GM23338 (cell line): ENCODE results near the gene EYA2. TPM values are rescaled to one million over a fixed set of nuclear protein-coding genes. Genes with fewer than 3 reads are reported as not detected.

Source experiments
- ATAC-seq: fragments of 200-7000 bp; cut with Tn5 transposase; 3 replicates; pipeline ENCODE4 v1.9.1; 2020
- DNase-seq: peaks from one replicate; pipeline ENCODE4 v3.0.0-alpha.2; 2015; ENCODE audit warnings: low spot score
- H2AFZ ChIP-seq: fragments of 200-600 bp; sonication (generic); 2 replicates; pipeline ENCODE4 v1.8.0; 2016; ENCODE audit warnings: antibody characterized with exemption, mild to moderate bottlenecking, moderate library complexity
- H3F3A ChIP-seq: fragments of 200-600 bp; sonication (generic); replicated peaks from 2 replicates; pipeline ENCODE4 v1.8.0; 2017; ENCODE audit warnings: antibody characterized with exemption, mixed run types, low read depth
- H3K27ac ChIP-seq: fragments of 200-600 bp; sonication (generic); 2 replicates; pipeline ENCODE4 v1.6.1; 2016; ENCODE audit warnings: low read depth
- H3K27me3 ChIP-seq: fragments of 200-600 bp; sonication (generic); 2 replicates; pipeline ENCODE4 v1.8.0; 2016; ENCODE audit warnings: mild to moderate bottlenecking, mixed run types, moderate library complexity; ENCODE audit not compliant: insufficient read depth
- H3K36me3 ChIP-seq: fragments of 200-600 bp; sonication (generic); 2 replicates; pipeline ENCODE4 v1.8.0; 2016; ENCODE audit warnings: mild to moderate bottlenecking; ENCODE audit not compliant: insufficient read depth
- H3K4me1 ChIP-seq: fragments of 200-600 bp; sonication (generic); 2 replicates; pipeline ENCODE4 v1.8.0; 2016; ENCODE audit warnings: mild to moderate bottlenecking, moderate library complexity; ENCODE audit not compliant: insufficient read depth
- H3K4me2 ChIP-seq: fragments of 200-600 bp; sonication (generic); 2 replicates; pipeline ENCODE4 v1.7.1; 2017; ENCODE audit warnings: mixed run types
- H3K4me3 ChIP-seq: fragments of 200-600 bp; sonication (generic); 2 replicates; pipeline ENCODE4 v1.6.1; 2016; ENCODE audit warnings: mixed run types
- H3K79me2 ChIP-seq: fragments of 200-600 bp; sonication (generic); replicated peaks from 2 replicates; pipeline ENCODE4 v1.8.0; 2017; ENCODE audit warnings: mild to moderate bottlenecking; ENCODE audit not compliant: insufficient read depth
- H3K9me2 ChIP-seq: fragments of 200-600 bp; sonication (generic); 2 replicates; pipeline ENCODE4 v1.8.0; 2017; ENCODE audit not compliant: insufficient read depth
- H4K20me1 ChIP-seq: fragments of 200-600 bp; sonication (generic); replicated peaks from 2 replicates; pipeline ENCODE4 v1.8.0; 2017; ENCODE audit warnings: mild to moderate bottlenecking; ENCODE audit not compliant: insufficient read depth
- H3K27ac Mint-ChIP-seq: 2 replicates; pipeline ENCODE4 v1.8.0; 2020; ENCODE audit warnings: inconsistent platforms, mild to moderate bottlenecking, moderate library complexity, mixed read lengths
- H3K27me3 Mint-ChIP-seq: 3 replicates; pipeline ENCODE4 v1.8.0; 2022; ENCODE audit warnings: low read depth, mild to moderate bottlenecking, moderate library complexity, mixed read lengths, inconsistent platforms; ENCODE audit not compliant: insufficient read depth, poor library complexity
- H3K36me3 Mint-ChIP-seq: 3 replicates; pipeline ENCODE4 v1.8.0; 2021; ENCODE audit warnings: low read depth, mild to moderate bottlenecking, inconsistent platforms, moderate library complexity, mixed read lengths
- H3K4me1 Mint-ChIP-seq: 3 replicates; pipeline ENCODE4 v1.8.0; 2020; ENCODE audit warnings: mild to moderate bottlenecking, inconsistent platforms, mixed read lengths
- H3K4me3 Mint-ChIP-seq: 3 replicates; pipeline ENCODE4 v1.8.0; 2021; ENCODE audit warnings: moderate library complexity, mild to moderate bottlenecking, inconsistent platforms, mixed read lengths
- H3K9me3 Mint-ChIP-seq: 3 replicates; pipeline ENCODE4 v1.8.0; 2020; ENCODE audit warnings: moderate library complexity, mild to moderate bottlenecking, inconsistent platforms, mixed read lengths
- CTCF ChIP-seq, 2 experiments: fragments of 200-600 bp in 1 of 2; sonication (generic) in 1 of 2; conservative IDR thresholded peaks; 2 replicates each; pipeline versions ENCODE4 v1.5.1 to v1.6.1; 2016 to 2017; ENCODE audit warnings: antibody characterized with exemption in 2 of 2, low read depth in 2 of 2, mild to moderate bottlenecking in 2 of 2, moderate library complexity in 1 of 2
- ETS1 ChIP-seq: IDR thresholded peaks from 2 replicates; pipeline ENCODE4 v1.6.1; 2016; ENCODE audit warnings: antibody characterized with exemption
- EZH2 ChIP-seq: fragments of 200-600 bp; sonication (generic); IDR thresholded peaks from one replicate; pipeline ENCODE4 v1.8.0; 2017; ENCODE audit warnings: antibody characterized with exemption, mild to moderate bottlenecking, low read depth; ENCODE audit not compliant: unreplicated experiment
- EZH2phosphoT487 ChIP-seq: fragments of 200-600 bp; sonication (generic); IDR thresholded peaks from one replicate; pipeline ENCODE4 v1.8.1; 2018; ENCODE audit warnings: antibody characterized with exemption; ENCODE audit not compliant: unreplicated experiment
- JUNB ChIP-seq: IDR thresholded peaks from one replicate; pipeline ENCODE4 v1.6.1; 2016; ENCODE audit warnings: antibody characterized with exemption; ENCODE audit not compliant: unreplicated experiment
- POLR2AphosphoS5 ChIP-seq: IDR thresholded peaks from 2 replicates; pipeline ENCODE4 v1.6.1; 2016; ENCODE audit warnings: antibody characterized with exemption, low read depth
- STAT1 ChIP-seq: IDR thresholded peaks from one replicate; pipeline ENCODE4 v1.6.1; 2016; ENCODE audit warnings: antibody characterized with exemption; ENCODE audit not compliant: unreplicated experiment
- ZNF114 ChIP-seq: fragments of 250-450 bp; sonication (Bioruptor Pico); IDR thresholded peaks from 2 replicates; pipeline ENCODE4 v1.5.0; 2020; ENCODE audit warnings: mild to moderate bottlenecking, moderate library complexity
- ZNF331 ChIP-seq: fragments of 250-450 bp; sonication (Bioruptor Pico); IDR thresholded peaks from 2 replicates; pipeline ENCODE4 v1.5.0; 2020; ENCODE audit warnings: low read depth, mild to moderate bottlenecking, moderate library complexity
- polyA plus RNA-seq: library from polyadenylated mRNA; unstranded; fragments of >200 nt; fragmentation: Nextera tagmentation; extraction: Ambion mirVana; gene quantifications from 2 replicates; pipeline ENCODE4 v1.2.1, GENCODE V29; 2016
- total RNA-seq: library from RNA; depleted of rRNA; stranded (reverse); fragments of >200 nt; shearing (Covaris generic); gene quantifications from 2 replicates; pipeline ENCODE4 v1.2.3, GENCODE V29; 2014
- TF ChIP-seq, protein P1 (sequence below): fragments of 250-450 bp; sonication (Bioruptor Pico); IDR thresholded peaks from 2 replicates; pipeline ENCODE4 v1.5.0; 2020; ENCODE audit warnings: mild to moderate bottlenecking, moderate library complexity

EYA2 gene
- total and polyA plus RNA-seq, 2 experiments from 2014 or later: 0.50 to 0.56 TPM

GRCh38 chr20:47167846-47168245 lies 273.2 kb downstream of the EYA2 start:
- DNase-seq (peak; percentile 25), ATAC-seq (peak; percentile 60)
- no peak for TF ChIP-seq EZH2
- H3K36me3 ChIP-seq: no peaks in the 10 kb centered on the region
- H4K20me1 ChIP-seq: no peaks in the 10 kb centered on the region
- H3K27me3 Mint-ChIP-seq: no peaks in the 10 kb centered on the region
- H3K4me1 Mint-ChIP-seq: no peaks in the 10 kb centered on the region; the same call in 2 of the 3 replicates
- H2AFZ ChIP-seq: peak overlapping the region; percentile 76
- H3K79me2 ChIP-seq: no peaks in the 10 kb centered on the region
- peaks cover 3% of the 10 kb centered on the region; the same call in 2 of the 3 replicates for H3K9me3 Mint-ChIP-seq
- H3K27me3 ChIP-seq: no peaks in the 10 kb centered on the region
- no peak overlapping the region for H3K27ac ChIP-seq
- H3K4me3 Mint-ChIP-seq: no peak overlapping the region
- H3K4me1 ChIP-seq: no peaks in the 10 kb centered on the region
- H3K36me3 Mint-ChIP-seq: no peaks in the 10 kb centered on the region
- H3K27ac Mint-ChIP-seq: no peak overlapping the region
- no peak overlapping the region for H3K4me3 ChIP-seq
- no peak overlapping the region for H3K4me2 ChIP-seq
- H3F3A ChIP-seq: no peaks in the 10 kb centered on the region
- no peaks in the 10 kb centered on the region for H3K9me2 ChIP-seq

DNA sequence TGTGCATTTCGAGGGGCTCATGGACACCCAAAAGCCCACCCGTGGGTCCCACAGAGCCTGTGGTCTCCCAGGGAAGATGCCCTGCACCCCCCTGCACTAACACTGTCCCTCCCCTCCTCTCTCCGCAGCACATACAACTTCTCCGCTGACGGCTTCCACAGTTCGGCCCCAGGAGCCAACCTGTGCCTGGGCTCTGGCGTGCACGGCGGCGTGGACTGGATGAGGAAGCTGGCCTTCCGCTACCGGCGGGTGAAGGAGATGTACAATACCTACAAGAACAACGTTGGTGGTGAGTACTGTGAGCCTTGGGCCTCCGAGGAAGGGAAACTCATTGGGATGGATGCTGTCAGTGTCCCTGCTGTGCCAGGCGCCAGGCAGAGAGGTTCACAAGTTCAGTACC lies 277.9 kb downstream of the EYA2 start:
- no peak overlapping the region for H3K4me3 ChIP-seq
- Mint-ChIP-seq H3K9me3 (no peaks in the 10 kb centered on the region), H3K27ac (no peak overlapping the region), H3K4me1 (no peaks in the 10 kb centered on the region; the same call in 2 of the 3 replicates), H3K27me3 (peaks cover 2% of the 10 kb centered on the region), H3K36me3 (no peaks in the 10 kb centered on the region), H3K4me3 (no peak overlapping the region)
- no peaks in the 10 kb centered on the region for H3K27me3 ChIP-seq
- H3K9me2 ChIP-seq: no peaks in the 10 kb centered on the region
- H4K20me1 ChIP-seq: no peaks in the 10 kb centered on the region
- H3K36me3 ChIP-seq: no peaks in the 10 kb centered on the region
- no peaks in the 10 kb centered on the region for H3K79me2 ChIP-seq
- ATAC-seq (no peak), DNase-seq (no peak)
- no peak overlapping the region for H3K4me2 ChIP-seq
- no peaks in the 10 kb centered on the region for H3K4me1 ChIP-seq
- H3K27ac ChIP-seq: no peak overlapping the region
- H3F3A ChIP-seq: no peaks in the 10 kb centered on the region
- H2AFZ ChIP-seq: peak overlapping the region; percentile 56; the same call in 1 of the 2 replicates
- TF ChIP-seq EZH2 (no peak), STAT1 (no peak), EZH2phosphoT487 (no peak), CTCF (conservative IDR thresholded peaks at IDR 0.05; ENCODE audit: low read depth in 2 of 2) (no peak), POLR2AphosphoS5 (no peak), ZNF331 (CRISPR knock-in tag) (no peak), ETS1 (no peak), JUNB (no peak), ZNF114 (CRISPR knock-in tag) (no peak)
- TF ChIP-seq, protein P1, sequence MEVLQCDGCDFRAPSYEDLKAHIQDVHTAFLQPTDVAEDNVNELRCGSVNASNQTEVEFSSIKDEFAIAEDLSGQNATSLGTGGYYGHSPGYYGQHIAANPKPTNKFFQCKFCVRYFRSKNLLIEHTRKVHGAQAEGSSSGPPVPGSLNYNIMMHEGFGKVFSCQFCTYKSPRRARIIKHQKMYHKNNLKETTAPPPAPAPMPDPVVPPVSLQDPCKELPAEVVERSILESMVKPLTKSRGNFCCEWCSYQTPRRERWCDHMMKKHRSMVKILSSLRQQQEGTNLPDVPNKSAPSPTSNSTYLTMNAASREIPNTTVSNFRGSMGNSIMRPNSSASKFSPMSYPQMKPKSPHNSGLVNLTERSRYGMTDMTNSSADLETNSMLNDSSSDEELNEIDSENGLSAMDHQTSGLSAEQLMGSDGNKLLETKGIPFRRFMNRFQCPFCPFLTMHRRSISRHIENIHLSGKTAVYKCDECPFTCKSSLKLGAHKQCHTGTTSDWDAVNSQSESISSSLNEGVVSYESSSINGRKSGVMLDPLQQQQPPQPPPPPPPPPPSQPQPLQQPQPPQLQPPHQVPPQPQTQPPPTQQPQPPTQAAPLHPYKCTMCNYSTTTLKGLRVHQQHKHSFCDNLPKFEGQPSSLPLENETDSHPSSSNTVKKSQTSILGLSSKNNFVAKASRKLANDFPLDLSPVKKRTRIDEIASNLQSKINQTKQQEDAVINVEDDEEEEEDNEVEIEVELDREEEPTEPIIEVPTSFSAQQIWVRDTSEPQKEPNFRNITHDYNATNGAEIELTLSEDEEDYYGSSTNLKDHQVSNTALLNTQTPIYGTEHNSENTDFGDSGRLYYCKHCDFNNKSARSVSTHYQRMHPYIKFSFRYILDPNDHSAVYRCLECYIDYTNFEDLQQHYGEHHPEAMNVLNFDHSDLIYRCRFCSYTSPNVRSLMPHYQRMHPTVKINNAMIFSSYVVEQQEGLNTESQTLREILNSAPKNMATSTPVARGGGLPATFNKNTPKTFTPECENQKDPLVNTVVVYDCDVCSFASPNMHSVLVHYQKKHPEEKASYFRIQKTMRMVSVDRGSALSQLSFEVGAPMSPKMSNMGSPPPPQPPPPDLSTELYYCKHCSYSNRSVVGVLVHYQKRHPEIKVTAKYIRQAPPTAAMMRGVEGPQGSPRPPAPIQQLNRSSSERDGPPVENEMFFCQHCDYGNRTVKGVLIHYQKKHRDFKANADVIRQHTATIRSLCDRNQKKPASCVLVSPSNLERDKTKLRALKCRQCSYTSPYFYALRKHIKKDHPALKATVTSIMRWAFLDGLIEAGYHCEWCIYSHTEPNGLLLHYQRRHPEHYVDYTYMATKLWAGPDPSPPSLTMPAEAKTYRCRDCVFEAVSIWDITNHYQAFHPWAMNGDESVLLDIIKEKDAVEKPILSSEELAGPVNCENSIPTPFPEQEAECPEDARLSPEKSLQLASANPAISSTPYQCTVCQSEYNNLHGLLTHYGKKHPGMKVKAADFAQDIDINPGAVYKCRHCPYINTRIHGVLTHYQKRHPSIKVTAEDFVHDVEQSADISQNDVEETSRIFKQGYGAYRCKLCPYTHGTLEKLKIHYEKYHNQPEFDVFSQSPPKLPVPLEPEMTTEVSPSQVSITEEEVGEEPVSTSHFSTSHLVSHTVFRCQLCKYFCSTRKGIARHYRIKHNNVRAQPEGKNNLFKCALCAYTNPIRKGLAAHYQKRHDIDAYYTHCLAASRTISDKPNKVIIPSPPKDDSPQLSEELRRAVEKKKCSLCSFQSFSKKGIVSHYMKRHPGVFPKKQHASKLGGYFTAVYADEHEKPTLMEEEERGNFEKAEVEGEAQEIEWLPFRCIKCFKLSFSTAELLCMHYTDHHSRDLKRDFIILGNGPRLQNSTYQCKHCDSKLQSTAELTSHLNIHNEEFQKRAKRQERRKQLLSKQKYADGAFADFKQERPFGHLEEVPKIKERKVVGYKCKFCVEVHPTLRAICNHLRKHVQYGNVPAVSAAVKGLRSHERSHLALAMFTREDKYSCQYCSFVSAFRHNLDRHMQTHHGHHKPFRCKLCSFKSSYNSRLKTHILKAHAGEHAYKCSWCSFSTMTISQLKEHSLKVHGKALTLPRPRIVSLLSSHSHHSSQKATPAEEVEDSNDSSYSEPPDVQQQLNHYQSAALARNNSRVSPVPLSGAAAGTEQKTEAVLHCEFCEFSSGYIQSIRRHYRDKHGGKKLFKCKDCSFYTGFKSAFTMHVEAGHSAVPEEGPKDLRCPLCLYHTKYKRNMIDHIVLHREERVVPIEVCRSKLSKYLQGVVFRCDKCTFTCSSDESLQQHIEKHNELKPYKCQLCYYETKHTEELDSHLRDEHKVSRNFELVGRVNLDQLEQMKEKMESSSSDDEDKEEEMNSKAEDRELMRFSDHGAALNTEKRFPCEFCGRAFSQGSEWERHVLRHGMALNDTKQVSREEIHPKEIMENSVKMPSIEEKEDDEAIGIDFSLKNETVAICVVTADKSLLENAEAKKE (CRISPR knock-in tag): no peak
